SK-N-SH treated with all-trans-retinoic acid at 6 μM for 48 hours (cell line): ENCODE results near the gene CD38.

Source experiments
- ARNTL ChIP-seq: fragments of 450-650 bp; formaldehyde crosslinking; IDR thresholded peaks from 2 replicates; pipeline ENCODE4 v1.5.0; 2020; ENCODE audit warnings: low read depth, mild to moderate bottlenecking, moderate library complexity, borderline replicate concordance
- BACH2 ChIP-seq: fragments of 250-450 bp; sonication (Bioruptor Pico); IDR thresholded peaks from 2 replicates; pipeline ENCODE4 v1.9.0; 2021; ENCODE audit warnings: mild to moderate bottlenecking, borderline replicate concordance
- CREB5 ChIP-seq: fragments of 250-450 bp; sonication (Bioruptor Pico); IDR thresholded peaks from 2 replicates; pipeline ENCODE4 v1.5.1; 2020; ENCODE audit warnings: low read depth, mild to moderate bottlenecking, moderate library complexity
- CSDC2 ChIP-seq: fragments of 250-450 bp; sonication (Bioruptor Pico); IDR thresholded peaks from 2 replicates; pipeline ENCODE4 v1.5.0; 2020; ENCODE audit warnings: mild to moderate bottlenecking, moderate library complexity
- OSR1 ChIP-seq: fragments of 250-450 bp; sonication (Bioruptor Pico); IDR thresholded peaks from 2 replicates; pipeline ENCODE4 v1.8.0; 2022; ENCODE audit warnings: moderate library complexity, mild to moderate bottlenecking, inconsistent platforms
- RARB ChIP-seq: fragments of 250-450 bp; sonication (Bioruptor Pico); IDR thresholded peaks from 2 replicates; pipeline ENCODE4 v1.8.0; 2021; ENCODE audit warnings: mild to moderate bottlenecking, moderate library complexity
- SNAI2 ChIP-seq: fragments of 250-450 bp; sonication (Bioruptor Pico); IDR thresholded peaks from 2 replicates; pipeline ENCODE4 v1.5.0; 2020; ENCODE audit warnings: mild to moderate bottlenecking, moderate library complexity
- TCF4 ChIP-seq: fragments of 250-450 bp; sonication (Bioruptor Pico); IDR thresholded peaks from 2 replicates; pipeline ENCODE4 v1.8.0; 2021; ENCODE audit warnings: mild to moderate bottlenecking, moderate library complexity, borderline replicate concordance
- TSHZ2 ChIP-seq: fragments of 250-450 bp; sonication (Bioruptor Pico); IDR thresholded peaks from 2 replicates; pipeline ENCODE4 v1.5.0; 2020; ENCODE audit warnings: mild to moderate bottlenecking, moderate library complexity
- ZC3H10 ChIP-seq: fragments of 250-450 bp; sonication (Bioruptor Pico); IDR thresholded peaks from 2 replicates; pipeline ENCODE4 v1.5.1; 2021; ENCODE audit warnings: mild to moderate bottlenecking, moderate library complexity
- ZNF565 ChIP-seq: fragments of 450-650 bp; formaldehyde crosslinking; conservative IDR thresholded peaks from 2 replicates; pipeline ENCODE4 v1.5.0; 2020; ENCODE audit warnings: low read depth, mild to moderate bottlenecking, moderate library complexity
- ZNF8 ChIP-seq: fragments of 450-650 bp; formaldehyde crosslinking; IDR thresholded peaks from 2 replicates; pipeline ENCODE4 v1.5.0; 2020; ENCODE audit warnings: mild to moderate bottlenecking, moderate library complexity

GRCh38 chr4:15754323-15754722, 23.8 kb upstream of the CD38 start:
- TF ChIP-seq CREB5: no peak
- no peak for TF ChIP-seq RARB (CRISPR knock-in tag)
- no peak for TF ChIP-seq BACH2 (CRISPR knock-in tag)
- no peak for TF ChIP-seq TSHZ2 (CRISPR knock-in tag)
- TF ChIP-seq TCF4: no peak
- TF ChIP-seq ZNF565: no peak
- TF ChIP-seq CSDC2 (CRISPR knock-in tag): no peak
- TF ChIP-seq ZC3H10 (CRISPR knock-in tag): no peak
- no peak for TF ChIP-seq SNAI2 (CRISPR knock-in tag)
- no peak for TF ChIP-seq ZNF8 (CRISPR knock-in tag)
- no peak for TF ChIP-seq ARNTL (CRISPR knock-in tag)
- TF ChIP-seq OSR1 (CRISPR knock-in tag): no peak
